Adrenal gland (tissue), 12 donors: ENCODE measurements around the gene DIPK1B. TPM values are rescaled to one million over a fixed set of nuclear protein-coding genes. Genes with fewer than 3 reads are reported as not detected.

ENCODE experiments used
- DNase-seq, 7 donors: peaks; one replicate each; pipeline ENCODE4 v3.0.0-alpha.2; 2019 to 2020
- H3K27ac ChIP-seq, 5 donors: fragments of 200-600 bp; sonication (generic) in 4 of 5; 1 replicate in 3 of 5; 2 replicates in 2 of 5; pipeline versions ENCODE4 v1.5.1 to v1.8.0; 2016 to 2020; ENCODE audit warnings: mild to moderate bottlenecking in 1 of 5
- H3K27me3 ChIP-seq: fragments of 200-600 bp; 2 replicates; pipeline ENCODE4 v1.8.0; 2021
- H3K36me3 ChIP-seq, 2 donors: fragments of 200-600 bp; replicated peaks in 1 of 2; 1 replicate in 1 of 2; 2 replicates in 1 of 2; pipeline versions ENCODE4 v1.5.1 to v1.8.0; 2018 to 2022
- H3K4me1 ChIP-seq, 2 donors: fragments of 200-600 bp; replicated peaks in 1 of 2; 1 replicate in 1 of 2; 2 replicates in 1 of 2; pipeline versions ENCODE4 v1.5.1 to v1.8.0; 2018 to 2021
- H3K4me3 ChIP-seq, 4 donors: fragments of 200-600 bp; sonication (generic) in 3 of 4; one replicate each; pipeline ENCODE4 v1.5.1; 2016 to 2018
- H3K9me3 ChIP-seq, 3 donors: fragments of 200-600 bp; sonication (generic) in 1 of 3; replicated peaks in 1 of 3; 1 replicate in 2 of 3; 2 replicates in 1 of 3; pipeline versions ENCODE4 v1.5.1 to v1.8.0; 2016 to 2021
- CTCF ChIP-seq, 6 experiments: fragments of 450-650 bp in 4 of 6; fragments of 200-600 bp in 2 of 6; sonication (generic) in 1 of 6; IDR thresholded peaks; 1 replicate in 5 of 6; 2 replicates in 1 of 6; pipeline versions ENCODE4 v1.5.1 to v1.8.0; 2016 to 2021; ENCODE audit warnings: antibody characterized with exemption in 6 of 6, mild to moderate bottlenecking in 2 of 6, moderate library complexity in 1 of 6
- POLR2A ChIP-seq, 2 donors: fragments of 450-650 bp; IDR thresholded peaks; one replicate each; pipeline ENCODE4 v1.6.1; 2017; ENCODE audit warnings: antibody characterized with exemption in 2 of 2, mild to moderate bottlenecking in 2 of 2, moderate library complexity in 1 of 2
- WGBS, 4 donors: extraction: QIAGEN DNeasy Blood & Tissue Kit in 2 of 4; methylation state at CpG; one replicate each; pipeline versions ENCODE4 v1.1.5 to v1.1.7; 2013 to 2017; 5-methylcytosine and 5-hydroxymethylcytosine counted together
- intact Hi-C, 2 donors: fragments of 100-400 bp; cut with DNase I; formaldehyde crosslinking; loops; one replicate each; pipeline versions ENCODE4 v1.14.1 to v1.15.0; 2022 to 2023
- polyA plus RNA-seq, 3 donors: library from polyadenylated mRNA; stranded (reverse); fragments of 200-250 nt in 2 of 3; fragments of 350-450 nt in 1 of 3; fragmentation: Illumina TruSeq in 1 of 3; extraction: RNeasy Lipid Tissue Mini Kit (QIAGEN cat#74804) in 1 of 3; gene quantifications; one replicate each; pipeline ENCODE4 v1.2.3, GENCODE V29; 2013 to 2014
- total RNA-seq, 9 donors: library from RNA; depleted of rRNA in 4 of 9; stranded (reverse); fragments of >200 nt in 4 of 9; fragments of 120-200 nt in 1 of 9; fragmentation: NEBNext Ultra II Directional in 1 of 9; extraction: Animal tissue kit (Norgen Biotek cat#: 25700) in 1 of 9; gene quantifications; one replicate each; pipeline versions ENCODE4 v1.1.0 to v1.2.4, GENCODE V29; 2013 to 2023
- donor health status: healthy with polysubstance abuse.
- donor health status: Bipolar disorder and iron deficiency.
- donor health status: DM: yes; HTN: yes; CAD: no.
- donor health status: DM: no; HTN: no; CAD: no.
- donor health status: DM: no; HTN: no; CAD: no.
- donor health status: DM: yes; HTN: yes; CAD: no.

DIPK1B gene
- total and polyA plus RNA-seq, 12 donors = 1.4 to 19.2 (median 8.3) TPM

- intact Hi-C loops = no loop called here
- WGBS, 4 donors = 91 to 94% (median 93%) methylated on average over 31 to 46 of the region's 46 CpGs
- no peaks in the 10 kb centered on the region for H3K9me3 ChIP-seq
- no peak overlapping the region for H3K27ac ChIP-seq
- peaks cover 3 to 11% of the 10 kb centered on the region in 2 donors for H3K4me1 ChIP-seq
- no peak overlapping the region for H3K4me3 ChIP-seq
- no peaks in the 10 kb centered on the region for H3K27me3 ChIP-seq
- peaks cover 0 to 8% of the 10 kb centered on the region in 2 donors for H3K36me3 ChIP-seq
- TF ChIP-seq POLR2A (IDR thresholded peaks at IDR 0.05) (no peak), CTCF (IDR thresholded peaks at IDR 0.05) (no peak)
- DNase-seq = no peak
These were observed 35.3 kb upstream of the DIPK1B start for GRCh38 chr9:136676920-136677686.

GRCh38 chr9:136678034-136678433, 34.3 kb upstream of the DIPK1B start:
- intact Hi-C loops = no loop called here

GRCh38 chr9:136678624-136679023, 33.7 kb upstream of the DIPK1B start:
- peaks cover 0 to 8% of the 10 kb centered on the region in 2 donors for H3K36me3 ChIP-seq
- intact Hi-C loops = no loop called here
- H3K27ac ChIP-seq = no peak overlapping the region
- TF ChIP-seq CTCF (IDR thresholded peaks at IDR 0.05) = no peak
- no peak for TF ChIP-seq POLR2A (IDR thresholded peaks at IDR 0.05)
- H3K27me3 ChIP-seq = no peaks in the 10 kb centered on the region
- DNase-seq = no peak
- H3K4me1 ChIP-seq = peaks cover 8 to 11% of the 10 kb centered on the region in 2 donors
- H3K9me3 ChIP-seq = no peaks in the 10 kb centered on the region
- 79 to 89% (median 85%) methylated on average over 5 to 6 of the region's 6 CpGs for WGBS, 4 donors
- no peak overlapping the region for H3K4me3 ChIP-seq

More at GRCh38 chr9:136678034-136678433, 34.3 kb upstream of the DIPK1B start:
- Histone ChIP-seq H3K27ac (no peak overlapping the region), H3K4me1 (peaks cover 8 to 11% of the 10 kb centered on the region in 2 donors), H3K36me3 (peaks cover 0 to 8% of the 10 kb centered on the region in 2 donors), H3K9me3 (no peaks in the 10 kb centered on the region), H3K27me3 (no peaks in the 10 kb centered on the region), H3K4me3 (no peak overlapping the region)
- TF ChIP-seq POLR2A (IDR thresholded peaks at IDR 0.05) (no peak), CTCF (IDR thresholded peaks at IDR 0.05) (no peak)
- 84 to 93% (median 88%) methylated on average over 11 to 15 of the region's 15 CpGs for WGBS, 4 donors
- no peak for DNase-seq

GRCh38 chr9:136679431-136679941, 32.9 kb upstream of the DIPK1B start:
- peak in 6 of 7 donors; percentile 53 to 80 (median 70) for DNase-seq
- Histone ChIP-seq H3K9me3 (no peaks in the 10 kb centered on the region), H3K36me3 (peaks cover 0 to 3% of the 10 kb centered on the region in 2 donors), H3K27ac (peak overlapping the region in 2 of 5 donors; percentile 38 to 72), H3K27me3 (no peaks in the 10 kb centered on the region), H3K4me1 (peaks cover 8 to 11% of the 10 kb centered on the region in 2 donors), H3K4me3 (no peak overlapping the region)
- 48 to 73% (median 62%) methylated on average over 18 to 22 of the region's 22 CpGs for WGBS, 4 donors
- intact Hi-C loops = no loop called here
- TF ChIP-seq POLR2A (IDR thresholded peaks at IDR 0.05) (peak in 1 of 2 donors; percentile 7), CTCF (IDR thresholded peaks at IDR 0.05) (no peak)
